Activated CD8-positive, alpha-beta T cell treated with anti-CD3 and anti-CD28 coated beads for 36 hours (primary cell): ENCODE results near the gene ZNF598. TPM values are rescaled to one million over a fixed set of nuclear protein-coding genes. Genes with fewer than 3 reads are reported as not detected.

Source experiments
- ATAC-seq: fragments of 200-7000 bp; cut with Tn5 transposase; one replicate; pipeline ENCODE4 v1.10.0; 2021; ENCODE audit warnings: mild to moderate bottlenecking, moderate library complexity
- CTCF ChIA-PET: fragments of 350-600 bp; sonication (Branson Sonifier 250); formaldehyde crosslinking; loops from one replicate; lab custom pipeline; 2021; ENCODE audit warnings: antibody characterized with exemption; lab: Charles Lee
- POLR2A ChIA-PET: fragments of 350-600 bp; sonication (Branson Sonifier 250); formaldehyde crosslinking; loops from one replicate; lab custom pipeline; 2021; ENCODE audit warnings: antibody characterized with exemption; lab: Charles Lee
- DNase-seq: peaks from one replicate; pipeline ENCODE4 v3.0.0-alpha.2; 2020
- H3K27ac Mint-ChIP-seq: one replicate; pipeline ENCODE4 v1.8.0; 2021; ENCODE audit warnings: mild to moderate bottlenecking, mixed read lengths
- H3K27me3 Mint-ChIP-seq: one replicate; pipeline ENCODE4 v1.8.0; 2021; ENCODE audit warnings: mixed read lengths
- H3K36me3 Mint-ChIP-seq: one replicate; pipeline ENCODE4 v1.8.0; 2021; ENCODE audit warnings: low read depth, mixed read lengths
- H3K4me1 Mint-ChIP-seq: one replicate; pipeline ENCODE4 v1.8.0; 2021; ENCODE audit warnings: low read depth, mixed read lengths
- H3K4me3 Mint-ChIP-seq: one replicate; pipeline ENCODE4 v1.8.0; 2021; ENCODE audit warnings: mild to moderate bottlenecking, moderate library complexity, mixed read lengths
- H3K9me3 Mint-ChIP-seq: one replicate; pipeline ENCODE4 v1.8.0; 2021; ENCODE audit warnings: mixed read lengths
- CTCF ChIP-seq: fragments of 200-600 bp; IDR thresholded peaks from one replicate; pipeline ENCODE4 v1.8.0; 2022; ENCODE audit warnings: antibody characterized with exemption, mild to moderate bottlenecking
- intact Hi-C: fragments of 100-400 bp; cut with micrococcal nuclease; formaldehyde crosslinking; loops from one replicate; pipeline ENCODE4 v1.10.0; 2022
- total RNA-seq, 2 experiments: library from RNA; stranded (reverse); gene quantifications; one replicate each; pipeline ENCODE4 v1.2.3, GENCODE V29; 2021

ZNF598 gene
- total RNA-seq, 2 experiments from 2014 or later, result 85.5 to 90.3 TPM

GRCh38 chr16:2045965-2046892 is 36.6 kb upstream of the ZNF598 start:
- peaks cover 1% of the 10 kb centered on the region for H3K36me3 Mint-ChIP-seq
- no peak for TF ChIP-seq CTCF
- intact Hi-C loops, result no loop called here
- ChIA-PET CTCF (interaction anchor here (1.0 to 3.7 kb wide), 4 partner anchors 10 to 94 kb away, joined by 4 to 16 read pairs (median 10); no protein-coding TSS in a partner anchor), POLR2A (interaction anchor here (0.6 to 1.4 kb wide), 8 partner anchors 19 to 603 kb away, joined by 3 to 4 read pairs (median 3); partner anchors contain the start of gene RPS2)
- no peak overlapping the region for H3K27ac Mint-ChIP-seq
- H3K4me1 Mint-ChIP-seq, result peaks cover 22% of the 10 kb centered on the region
- no peaks in the 10 kb centered on the region for H3K9me3 Mint-ChIP-seq
- peak overlapping the region; percentile 93 for H3K4me3 Mint-ChIP-seq
- H3K27me3 Mint-ChIP-seq, result no peaks in the 10 kb centered on the region
- DNase-seq (no peak), ATAC-seq (no peak)

- no peaks in the 10 kb centered on the region for H3K9me3 Mint-ChIP-seq
- POLR2A ChIA-PET, result interaction anchor here (1.3 kb wide), 1 partner anchor 111 kb away, joined by 3 read pairs; the partner anchor contains the start of gene TRAF7
- H3K4me1 Mint-ChIP-seq, result peaks cover 19% of the 10 kb centered on the region
- CTCF ChIA-PET, result interaction anchor here (1.0 to 1.2 kb wide), 3 partner anchors 12 to 97 kb away, joined by 3 to 5 read pairs (median 3); no protein-coding TSS in a partner anchor
- no peak for DNase-seq
- intact Hi-C loops, result no loop called here
- H3K27me3 Mint-ChIP-seq, result no peaks in the 10 kb centered on the region
- no peak for TF ChIP-seq CTCF
- H3K36me3 Mint-ChIP-seq, result peaks cover 1% of the 10 kb centered on the region
- H3K4me3 Mint-ChIP-seq, result no peak overlapping the region
- ATAC-seq, result no peak
- no peak overlapping the region for H3K27ac Mint-ChIP-seq
Observed at GRCh38 chr16:2044541-2044940, 34.9 kb upstream of the ZNF598 start.

GRCh38 chr16:2043667-2044451 is 34.2 kb upstream of the ZNF598 start:
- no peaks in the 10 kb centered on the region for H3K27me3 Mint-ChIP-seq
- ATAC-seq (no peak), DNase-seq (no peak)
- H3K4me1 Mint-ChIP-seq, result peaks cover 15% of the 10 kb centered on the region
- no peak overlapping the region for H3K27ac Mint-ChIP-seq
- ChIA-PET POLR2A (no interaction called here), CTCF (interaction anchor here (1.0 kb wide), 1 partner anchor 13 kb away, joined by 3 read pairs; no protein-coding TSS in a partner anchor)
- intact Hi-C loops, result no loop called here
- no peak for TF ChIP-seq CTCF
- no peak overlapping the region for H3K4me3 Mint-ChIP-seq
- H3K9me3 Mint-ChIP-seq, result no peaks in the 10 kb centered on the region
- peaks cover 1% of the 10 kb centered on the region for H3K36me3 Mint-ChIP-seq

- CTCF ChIA-PET, result interaction anchor here (1.0 kb wide), 1 partner anchor 14 kb away, joined by 3 read pairs; no protein-coding TSS in a partner anchor
- no peaks in the 10 kb centered on the region for H3K27me3 Mint-ChIP-seq
- no peaks in the 10 kb centered on the region for H3K9me3 Mint-ChIP-seq
- peaks cover 1% of the 10 kb centered on the region for H3K36me3 Mint-ChIP-seq
- intact Hi-C loops, result no loop called here
- TF ChIP-seq CTCF, result no peak
- POLR2A ChIA-PET, result no interaction called here
- DNase-seq, result no peak
- ATAC-seq, result no peak
- no peak overlapping the region for H3K27ac Mint-ChIP-seq
- peaks cover 9% of the 10 kb centered on the region for H3K4me1 Mint-ChIP-seq
- H3K4me3 Mint-ChIP-seq, result no peak overlapping the region
Observed at GRCh38 chr16:2042986-2043666, 33.5 kb upstream of the ZNF598 start.
